ENCODE results near the gene PRKCG. TPM values are rescaled to one million over a fixed set of nuclear protein-coding genes. Genes with fewer than 3 reads are reported as not detected.
"Not testable (repeated sequence)": the region's sequence is repeated elsewhere in the genome, so short reads cannot be mapped to it uniquely, and the experiment has no call there.

PRKCG gene
- polyA plus RNA-seq, 1 donor from 2014 or later, result not detected

DNA sequence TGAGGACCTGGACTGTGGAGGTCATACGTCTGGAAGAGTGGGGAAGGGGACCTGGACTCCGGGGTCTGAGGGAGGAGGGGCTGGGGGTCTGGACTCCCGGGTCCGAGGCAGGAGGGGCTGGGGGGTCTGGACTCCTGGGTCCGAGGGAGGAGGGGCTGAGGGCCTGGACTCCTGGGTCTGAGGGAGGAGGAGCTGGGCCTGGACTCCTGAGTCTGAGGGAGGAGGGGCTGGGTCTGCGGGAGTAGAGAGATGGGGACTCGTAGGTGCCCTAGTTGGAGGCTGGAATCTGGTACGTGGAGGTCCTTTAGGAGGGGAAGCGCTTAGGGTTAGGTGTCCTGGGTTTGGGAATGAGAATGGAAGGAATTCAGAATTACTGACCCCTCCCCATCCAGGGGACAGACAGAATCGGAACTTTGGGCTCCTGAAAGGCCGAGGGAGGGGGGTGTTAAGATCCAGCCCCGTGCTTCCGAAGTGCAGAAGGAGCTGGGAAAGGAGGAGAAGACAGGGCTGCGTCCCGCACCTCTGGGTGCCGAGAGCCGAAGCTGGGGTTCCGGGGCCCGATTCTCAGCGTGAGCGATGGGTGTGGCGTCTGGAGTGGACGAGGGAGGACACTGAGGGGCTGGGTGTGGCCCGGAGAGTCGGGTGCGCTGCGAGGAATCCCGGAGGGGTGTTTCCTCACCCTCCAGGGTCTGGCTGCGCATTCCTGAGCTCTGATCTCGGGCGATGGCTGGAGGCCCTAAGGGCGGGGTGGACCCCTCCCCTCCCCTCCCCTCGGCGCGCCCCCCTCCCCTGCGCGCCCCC lies 13.7 kb upstream of the PRKCG start:
- Mint-ChIP-seq H3K4me3 (peak overlapping the region; percentile 86 to 98 (median 92)), H3K27me3 (peaks cover 1% of the 10 kb centered on the region), H3K27ac (peak overlapping the region; percentile 93 to 100 (median 98)), H3K4me1 (peaks cover 13 to 26% (median 25%) of the 10 kb centered on the region in 3 donors), H3K9me3 (no peaks in the 10 kb centered on the region), H3K36me3 (peaks cover 6% of the 10 kb centered on the region)

DNA sequence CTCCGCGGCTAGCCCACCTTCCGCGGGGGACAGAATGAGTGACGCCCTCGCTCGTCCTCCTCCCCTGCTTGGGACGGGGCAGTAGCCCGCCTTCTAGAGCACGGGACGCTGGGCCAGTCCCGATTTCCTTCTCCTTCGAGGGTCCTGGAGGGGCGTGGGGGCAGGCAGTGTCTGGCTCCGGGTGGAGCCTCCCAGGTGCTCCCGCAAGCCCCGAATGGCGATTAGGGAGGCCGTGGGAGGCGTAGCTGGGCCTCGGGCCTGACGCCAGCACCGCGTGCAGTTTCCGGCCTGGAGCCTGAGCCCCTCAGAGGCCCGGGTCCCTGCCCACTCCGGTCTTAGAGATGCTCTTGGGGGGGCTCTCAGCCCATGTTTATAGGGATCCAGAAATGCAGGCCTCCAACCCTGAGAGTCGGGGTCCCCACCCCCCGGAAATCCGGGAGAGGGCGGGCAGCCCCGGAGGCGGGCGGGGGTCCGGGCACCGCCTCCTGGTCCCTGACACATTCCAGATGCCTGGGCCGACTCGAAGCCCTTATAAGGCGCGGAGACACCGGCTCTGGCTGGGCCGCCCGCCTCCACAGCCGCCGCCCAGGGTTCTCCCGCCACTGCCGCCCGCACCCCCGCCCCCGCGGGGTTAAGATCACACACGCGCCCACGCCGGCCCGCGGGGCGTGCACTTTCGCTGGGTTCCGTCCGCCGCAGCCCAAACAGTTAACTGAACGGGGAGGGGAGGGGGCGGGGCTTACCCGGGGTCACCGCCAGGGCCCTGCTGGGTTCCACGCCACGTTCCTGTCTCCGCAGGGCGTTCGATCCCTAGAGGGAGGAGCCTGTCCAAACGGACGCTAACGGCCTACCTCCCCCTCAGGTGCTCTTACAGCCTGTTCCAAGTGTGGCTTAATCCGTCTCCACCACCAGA lies 12.8 kb upstream of the PRKCG start:
- H3K4me3 Mint-ChIP-seq, result peak overlapping the region; percentile 86 to 98 (median 92)
- H3K27ac Mint-ChIP-seq, result peak overlapping the region; percentile 89 to 100 (median 98)
- peaks cover 14% of the 10 kb centered on the region for H3K36me3 Mint-ChIP-seq
- peaks cover 0 to 4% (median 0%) of the 10 kb centered on the region in 3 donors for H3K9me3 Mint-ChIP-seq
- peaks cover 1% of the 10 kb centered on the region for H3K27me3 Mint-ChIP-seq
- peaks cover 18 to 35% (median 29%) of the 10 kb centered on the region in 3 donors for H3K4me1 Mint-ChIP-seq

DNA sequence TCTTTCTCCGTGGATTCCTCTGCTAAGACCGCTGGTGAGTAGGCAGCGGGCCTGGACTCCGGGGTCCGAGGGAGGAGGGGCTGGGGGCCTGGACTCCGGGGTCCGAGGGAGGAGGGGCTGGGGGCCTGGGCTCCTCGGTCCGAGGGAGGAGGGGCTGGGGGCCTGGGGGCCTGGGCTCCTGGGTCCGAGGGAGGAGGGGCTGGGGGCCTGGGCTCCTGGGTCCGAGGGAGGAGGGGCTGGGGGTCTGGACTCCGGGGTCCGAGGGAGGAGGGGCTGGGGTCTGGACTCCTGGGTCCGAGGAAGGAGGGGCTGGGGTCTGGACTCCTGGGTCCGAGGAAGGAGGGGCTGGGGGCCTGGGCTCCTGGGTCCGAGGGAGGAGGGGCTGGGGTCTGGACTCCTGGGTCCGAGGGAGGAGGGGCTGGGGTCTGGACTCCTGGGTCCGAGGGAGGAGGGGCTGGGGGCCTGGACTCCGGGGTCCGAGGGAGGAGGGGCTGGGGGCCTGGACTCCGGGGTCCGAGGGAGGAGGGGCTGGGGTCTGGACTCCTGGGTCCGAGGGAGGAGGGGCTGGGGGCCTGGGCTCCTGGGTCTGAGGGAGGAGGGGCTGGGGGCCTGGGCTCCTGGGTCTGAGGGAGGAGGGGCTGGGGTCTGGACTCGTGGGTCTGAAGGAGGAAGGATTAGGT lies 12.1 kb upstream of the PRKCG start:
- Mint-ChIP-seq H3K4me1 (peaks cover 22 to 43% (median 34%) of the 10 kb centered on the region in 3 donors), H3K36me3 (peaks cover 18% of the 10 kb centered on the region), H3K27ac (peak overlapping the region; percentile 92 to 100 (median 98)), H3K4me3 (peak overlapping the region; percentile 83 to 98 (median 90))
- not testable (repeated sequence) for H3K27me3 Mint-ChIP-seq, H3K9me3 Mint-ChIP-seq

DNA sequence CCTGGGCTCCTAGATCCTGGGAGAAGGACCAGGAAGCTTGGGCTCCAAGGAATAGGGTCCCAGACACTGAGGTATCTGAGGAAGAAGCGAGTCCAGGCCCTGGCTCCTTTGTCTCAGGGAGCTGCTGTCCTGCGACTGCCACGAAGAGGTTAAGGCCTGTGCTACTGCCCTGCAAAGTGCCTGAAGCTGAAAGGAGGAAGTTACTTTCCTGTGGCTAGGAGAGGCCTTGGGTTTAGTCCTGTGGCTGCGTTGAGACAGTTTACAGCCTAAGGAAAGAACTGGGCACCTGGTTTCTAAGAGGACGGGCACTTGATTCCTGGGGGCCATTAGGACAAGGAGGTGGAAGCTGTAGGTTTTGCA lies 11.5 kb upstream of the PRKCG start:
- peak overlapping the region; percentile 92 for H3K27ac Mint-ChIP-seq
- peaks cover 0 to 4% (median 3%) of the 10 kb centered on the region in 3 donors for H3K9me3 Mint-ChIP-seq
- peaks cover 22 to 43% (median 34%) of the 10 kb centered on the region in 3 donors for H3K4me1 Mint-ChIP-seq
- peaks cover 1% of the 10 kb centered on the region for H3K27me3 Mint-ChIP-seq
- peaks cover 18% of the 10 kb centered on the region for H3K36me3 Mint-ChIP-seq
- H3K4me3 Mint-ChIP-seq, result peak overlapping the region; percentile 68 to 89 (median 88)

DNA sequence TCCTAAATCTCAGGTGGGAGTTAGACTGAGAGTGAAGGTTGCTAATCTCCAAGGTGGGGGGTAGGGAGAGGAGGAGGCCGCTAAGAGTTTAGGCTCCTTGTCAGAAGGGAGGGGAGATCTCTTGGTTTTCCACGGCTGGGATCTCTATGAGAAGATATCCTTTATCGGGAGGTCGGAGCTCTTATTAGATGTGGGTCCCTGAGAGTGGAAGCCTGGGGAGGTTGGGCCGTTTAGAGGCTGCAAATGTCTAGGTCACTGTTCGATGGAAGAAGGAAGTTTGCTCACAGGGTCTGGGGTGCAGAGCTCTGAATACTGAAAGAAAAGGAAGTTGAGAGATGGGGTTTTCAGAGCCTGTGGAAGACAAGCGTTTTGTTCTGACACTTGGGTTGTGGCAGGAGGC lies 10.5 kb upstream of the PRKCG start:
- H3K9me3 Mint-ChIP-seq, result peaks cover 0 to 4% (median 3%) of the 10 kb centered on the region in 3 donors
- H3K27me3 Mint-ChIP-seq, result peaks cover 1% of the 10 kb centered on the region
- peaks cover 22 to 43% (median 29%) of the 10 kb centered on the region in 3 donors for H3K4me1 Mint-ChIP-seq
- H3K36me3 Mint-ChIP-seq, result peaks cover 22% of the 10 kb centered on the region
- peak overlapping the region; percentile 22 to 88 (median 84) for H3K4me3 Mint-ChIP-seq
- peak overlapping the region; percentile 92 for H3K27ac Mint-ChIP-seq

DNA sequence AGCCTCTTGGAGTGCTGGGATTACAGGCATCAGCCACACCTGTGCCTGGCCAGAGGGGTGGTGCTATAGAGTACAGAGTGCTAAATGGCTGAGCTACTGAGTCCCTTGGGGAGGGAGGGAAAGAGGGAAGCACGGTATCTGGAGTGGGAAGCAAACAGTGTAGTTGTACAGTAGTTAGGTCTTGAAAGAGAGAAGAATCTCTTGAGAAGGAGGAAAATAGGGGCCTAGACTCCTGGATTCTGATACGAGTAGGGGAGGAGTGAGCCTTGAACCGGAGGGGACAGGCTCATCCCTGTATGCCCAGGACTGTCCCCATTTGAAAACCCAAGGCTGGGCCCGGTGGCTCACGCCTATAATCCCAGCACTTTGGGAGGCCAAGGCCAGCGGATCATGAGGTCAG lies 9.2 kb upstream of the PRKCG start:
- Mint-ChIP-seq H3K4me3 (peak overlapping the region in 3 of 4 donors; percentile 12 to 63 (median 55)), H3K9me3 (peaks cover 0 to 4% (median 3%) of the 10 kb centered on the region in 3 donors), H3K36me3 (peaks cover 22% of the 10 kb centered on the region), H3K4me1 (peaks cover 27 to 47% (median 28%) of the 10 kb centered on the region in 3 donors), H3K27me3 (peaks cover 1% of the 10 kb centered on the region), H3K27ac (peak overlapping the region in 2 of 3 donors; percentile 57 to 92)

DNA sequence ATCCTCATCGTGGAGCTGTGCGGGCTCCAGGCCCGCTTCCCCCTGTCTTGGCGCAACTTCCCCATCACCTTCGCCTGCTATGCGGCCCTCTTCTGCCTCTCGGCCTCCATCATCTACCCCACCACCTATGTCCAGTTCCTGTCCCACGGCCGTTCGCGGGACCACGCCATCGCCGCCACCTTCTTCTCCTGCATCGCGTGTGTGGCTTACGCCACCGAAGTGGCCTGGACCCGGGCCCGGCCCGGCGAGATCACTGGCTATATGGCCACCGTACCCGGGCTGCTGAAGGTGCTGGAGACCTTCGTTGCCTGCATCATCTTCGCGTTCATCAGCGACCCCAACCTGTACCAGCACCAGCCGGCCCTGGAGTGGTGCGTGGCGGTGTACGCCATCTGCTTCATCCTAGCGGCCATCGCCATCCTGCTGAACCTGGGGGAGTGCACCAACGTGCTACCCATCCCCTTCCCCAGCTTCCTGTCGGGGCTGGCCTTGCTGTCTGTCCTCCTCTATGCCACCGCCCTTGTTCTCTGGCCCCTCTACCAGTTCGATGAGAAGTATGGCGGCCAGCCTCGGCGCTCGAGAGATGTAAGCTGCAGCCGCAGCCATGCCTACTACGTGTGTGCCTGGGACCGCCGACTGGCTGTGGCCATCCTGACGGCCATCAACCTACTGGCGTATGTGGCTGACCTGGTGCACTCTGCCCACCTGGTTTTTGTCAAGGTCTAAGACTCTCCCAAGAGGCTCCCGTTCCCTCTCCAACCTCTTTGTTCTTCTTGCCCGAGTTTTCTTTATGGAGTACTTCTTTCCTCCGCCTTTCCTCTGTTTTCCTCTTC lies 8.0 kb upstream of the PRKCG start:
- Mint-ChIP-seq H3K36me3 (peaks cover 22% of the 10 kb centered on the region), H3K4me3 (peak overlapping the region in 3 of 4 donors; percentile 44 to 87 (median 83)), H3K27ac (peak overlapping the region; percentile 75 to 92 (median 87)), H3K27me3 (no peaks in the 10 kb centered on the region), H3K9me3 (peaks cover 0 to 7% (median 4%) of the 10 kb centered on the region in 3 donors), H3K4me1 (peaks cover 26 to 47% (median 30%) of the 10 kb centered on the region in 3 donors)

DNA sequence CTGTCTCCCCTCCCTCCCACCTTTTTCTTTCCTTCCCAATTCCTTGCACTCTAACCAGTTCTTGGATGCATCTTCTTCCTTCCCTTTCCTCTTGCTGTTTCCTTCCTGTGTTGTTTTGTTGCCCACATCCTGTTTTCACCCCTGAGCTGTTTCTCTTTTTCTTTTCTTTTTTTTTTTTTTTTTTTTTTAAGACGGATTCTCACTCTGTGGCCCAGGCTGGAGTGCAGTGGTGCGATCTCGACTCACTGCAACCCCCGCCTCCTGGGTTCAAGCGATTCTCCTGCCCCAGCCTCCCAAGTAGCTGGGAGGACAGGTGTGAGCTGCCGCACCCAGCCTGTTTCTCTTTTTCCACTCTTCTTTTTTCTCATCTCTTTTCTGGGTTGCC lies 7.4 kb upstream of the PRKCG start:
- peak overlapping the region in 3 of 4 donors; percentile 44 to 87 (median 83) for H3K4me3 Mint-ChIP-seq
- H3K9me3 Mint-ChIP-seq, result peaks cover 0 to 7% (median 4%) of the 10 kb centered on the region in 3 donors
- peaks cover 22% of the 10 kb centered on the region for H3K36me3 Mint-ChIP-seq

DNA sequence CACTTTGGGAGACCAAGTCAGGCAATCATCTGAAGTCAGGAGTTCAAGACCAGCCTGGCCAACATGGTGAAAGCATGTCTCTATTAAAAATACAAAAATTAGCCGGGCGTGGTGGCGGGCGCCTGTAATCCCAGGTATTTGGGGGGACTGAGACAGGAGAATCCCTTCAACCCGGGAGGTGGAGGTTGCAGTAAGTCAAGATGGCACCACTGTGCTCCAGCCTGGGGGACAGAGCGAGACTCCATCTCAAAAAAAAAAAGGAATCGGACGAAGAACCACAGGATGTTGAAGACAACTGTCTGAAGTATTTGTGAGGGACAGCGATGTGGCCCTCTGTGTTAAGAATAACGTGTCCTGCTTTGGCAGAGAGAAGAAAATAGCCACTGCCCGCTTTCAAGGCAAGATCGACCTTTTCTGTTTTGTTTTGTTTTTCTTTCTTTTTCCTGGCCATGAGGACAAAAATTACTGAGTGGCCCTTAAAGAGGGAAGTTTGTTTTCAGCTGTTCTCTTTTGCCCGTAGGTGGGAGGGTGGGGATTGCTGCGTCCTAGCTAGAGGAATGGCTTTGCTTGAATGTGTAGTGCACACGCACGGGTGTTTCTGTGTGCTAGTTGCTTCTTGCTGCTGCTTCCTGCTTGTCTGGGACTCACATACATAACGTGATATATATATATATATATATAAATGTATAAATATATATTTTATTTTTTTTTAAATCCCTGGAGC lies 6.2 kb upstream of the PRKCG start:
- Mint-ChIP-seq H3K27ac (peak overlapping the region; percentile 50 to 90 (median 61)), H3K4me1 (peaks cover 25 to 43% (median 27%) of the 10 kb centered on the region in 3 donors), H3K4me3 (peak overlapping the region in 2 of 4 donors; percentile 55 to 65), H3K27me3 (no peaks in the 10 kb centered on the region), H3K36me3 (peaks cover 22% of the 10 kb centered on the region), H3K9me3 (peaks cover 0 to 7% (median 4%) of the 10 kb centered on the region in 3 donors)

More for the DNA sequence above, 7.4 kb upstream of the PRKCG start:
- Mint-ChIP-seq H3K27me3 (no peaks in the 10 kb centered on the region), H3K27ac (peak overlapping the region; percentile 75 to 92 (median 87)), H3K4me1 (peaks cover 27 to 47% (median 30%) of the 10 kb centered on the region in 3 donors)

DNA sequence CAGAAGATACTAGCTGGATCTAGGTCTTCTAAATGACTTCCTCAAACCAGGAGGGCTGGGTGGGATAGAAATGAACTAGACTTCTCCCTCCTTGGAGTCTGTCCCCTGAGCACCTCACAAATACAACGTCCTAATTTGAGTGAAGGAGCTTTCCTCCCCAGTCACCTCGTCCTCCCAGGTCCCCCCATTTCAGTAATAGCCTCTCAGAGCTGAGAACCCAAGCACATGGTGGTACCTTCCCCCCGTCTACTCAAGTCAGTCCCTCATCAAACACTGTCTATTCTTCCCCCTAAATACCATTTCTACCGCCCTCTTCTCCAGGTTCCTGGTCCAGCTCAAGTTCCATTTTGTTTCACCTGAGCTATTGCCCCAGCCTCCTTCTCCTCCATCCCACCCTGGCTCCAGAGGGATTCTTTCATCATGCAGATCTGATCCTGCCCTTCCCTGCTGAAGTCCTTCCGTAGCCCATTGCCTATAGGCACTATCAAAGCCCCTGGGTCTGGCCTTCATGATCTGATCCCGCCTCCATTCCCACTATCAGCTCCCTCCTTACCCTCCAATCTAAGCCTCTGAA lies 5.3 kb upstream of the PRKCG start:
- Mint-ChIP-seq H3K9me3 (peaks cover 0 to 7% (median 4%) of the 10 kb centered on the region in 3 donors), H3K27ac (peak overlapping the region in 2 of 3 donors; percentile 87 to 90), H3K4me3 (peak overlapping the region in 2 of 4 donors; percentile 52 to 68), H3K27me3 (no peaks in the 10 kb centered on the region), H3K36me3 (peaks cover 20% of the 10 kb centered on the region), H3K4me1 (peaks cover 18 to 34% (median 20%) of the 10 kb centered on the region in 3 donors)

DNA sequence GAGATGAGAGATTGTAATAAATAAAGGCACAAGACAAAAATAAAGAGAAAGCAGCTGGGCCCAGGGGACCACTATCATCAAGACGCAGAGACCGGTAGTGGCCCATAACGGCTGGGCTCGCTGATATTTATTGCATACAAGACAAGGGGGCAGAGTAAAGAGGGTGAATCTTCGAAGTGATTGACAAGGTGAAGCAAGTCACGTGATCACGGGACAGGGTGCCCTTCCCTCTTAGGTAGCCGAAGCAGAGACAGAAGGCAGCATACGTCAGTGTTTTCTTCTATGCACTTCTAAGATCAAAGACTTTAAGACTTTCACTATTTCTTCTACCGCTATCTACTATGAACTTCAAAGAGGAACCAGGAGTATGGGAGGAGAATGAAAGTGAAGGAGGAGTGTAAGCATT lies 4.6 kb upstream of the PRKCG start:
- H3K4me1 Mint-ChIP-seq, result peaks cover 18 to 33% (median 20%) of the 10 kb centered on the region in 3 donors
- peaks cover 0 to 7% (median 4%) of the 10 kb centered on the region in 3 donors for H3K9me3 Mint-ChIP-seq
- H3K4me3 Mint-ChIP-seq, result peak overlapping the region in 3 of 4 donors; percentile 2 to 68 (median 52)
- peaks cover 20% of the 10 kb centered on the region for H3K36me3 Mint-ChIP-seq
- H3K27ac Mint-ChIP-seq, result peak overlapping the region; percentile 81 to 90 (median 87)
- peaks cover 4% of the 10 kb centered on the region for H3K27me3 Mint-ChIP-seq

DNA sequence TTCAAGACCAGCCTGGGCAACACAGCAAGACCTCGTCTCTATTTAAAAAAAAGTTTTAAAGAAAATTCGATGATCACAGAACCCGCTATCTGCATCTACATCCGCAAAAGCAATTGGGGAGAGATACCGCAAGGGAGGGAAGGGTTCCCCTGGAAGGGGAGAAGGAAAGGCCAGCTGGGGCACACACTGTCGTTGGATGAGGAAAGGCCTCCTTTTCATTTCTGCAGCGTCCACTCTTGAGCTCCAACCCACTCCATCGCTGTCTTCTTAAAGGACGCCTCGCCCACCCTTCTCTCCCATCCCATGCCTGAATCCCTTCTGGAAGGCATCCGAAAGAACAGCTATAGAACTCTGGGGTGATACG lies 3.2 kb upstream of the PRKCG start:
- Mint-ChIP-seq H3K4me3 (peak overlapping the region in 2 of 4 donors; percentile 32 to 44), H3K4me1 (peaks cover 16 to 24% (median 20%) of the 10 kb centered on the region in 3 donors), H3K36me3 (peaks cover 12% of the 10 kb centered on the region), H3K27ac (peak overlapping the region in 1 of 3 donors; percentile 37), H3K27me3 (peaks cover 11% of the 10 kb centered on the region), H3K9me3 (peaks cover 0 to 9% (median under 1%) of the 10 kb centered on the region in 3 donors)

Data from IgD-negative memory B cell (primary cell).